ENCODE measurements around the gene ATRIP.

ATRIP gene

DNA sequence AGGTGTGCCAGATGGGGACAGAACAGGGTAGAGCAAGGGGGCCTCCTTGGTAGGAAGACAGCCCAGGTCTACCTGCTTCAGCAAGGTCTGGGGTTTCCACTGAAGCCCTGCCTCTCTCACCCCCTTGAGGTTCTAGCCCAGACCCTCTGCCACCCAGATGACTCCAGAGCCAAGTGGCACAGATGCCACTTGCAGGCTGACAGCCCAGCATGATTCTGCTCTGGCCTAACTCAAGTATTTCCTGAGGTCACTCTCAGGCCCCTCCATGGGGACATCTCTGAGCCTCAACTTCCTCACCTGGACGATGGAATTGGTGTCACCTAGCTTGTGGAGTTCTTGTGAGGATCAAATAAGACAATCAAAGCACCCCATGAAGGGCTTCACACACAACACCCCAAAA, 40.6 kb upstream of the ATRIP start:
- Mint-ChIP-seq H3K9me3 (no peaks in the 10 kb centered on the region), H3K36me3 (ENCODE audit: low read depth) (no peaks in the 10 kb centered on the region), H3K27ac (no peak overlapping the region), H3K4me3 (no peak overlapping the region), H3K4me1 (ENCODE audit: low read depth) (no peaks in the 10 kb centered on the region), H3K27me3 (ENCODE audit: low read depth) (no peaks in the 10 kb centered on the region)
- no peak for DNase-seq (ENCODE audit: low spot score)

DNA sequence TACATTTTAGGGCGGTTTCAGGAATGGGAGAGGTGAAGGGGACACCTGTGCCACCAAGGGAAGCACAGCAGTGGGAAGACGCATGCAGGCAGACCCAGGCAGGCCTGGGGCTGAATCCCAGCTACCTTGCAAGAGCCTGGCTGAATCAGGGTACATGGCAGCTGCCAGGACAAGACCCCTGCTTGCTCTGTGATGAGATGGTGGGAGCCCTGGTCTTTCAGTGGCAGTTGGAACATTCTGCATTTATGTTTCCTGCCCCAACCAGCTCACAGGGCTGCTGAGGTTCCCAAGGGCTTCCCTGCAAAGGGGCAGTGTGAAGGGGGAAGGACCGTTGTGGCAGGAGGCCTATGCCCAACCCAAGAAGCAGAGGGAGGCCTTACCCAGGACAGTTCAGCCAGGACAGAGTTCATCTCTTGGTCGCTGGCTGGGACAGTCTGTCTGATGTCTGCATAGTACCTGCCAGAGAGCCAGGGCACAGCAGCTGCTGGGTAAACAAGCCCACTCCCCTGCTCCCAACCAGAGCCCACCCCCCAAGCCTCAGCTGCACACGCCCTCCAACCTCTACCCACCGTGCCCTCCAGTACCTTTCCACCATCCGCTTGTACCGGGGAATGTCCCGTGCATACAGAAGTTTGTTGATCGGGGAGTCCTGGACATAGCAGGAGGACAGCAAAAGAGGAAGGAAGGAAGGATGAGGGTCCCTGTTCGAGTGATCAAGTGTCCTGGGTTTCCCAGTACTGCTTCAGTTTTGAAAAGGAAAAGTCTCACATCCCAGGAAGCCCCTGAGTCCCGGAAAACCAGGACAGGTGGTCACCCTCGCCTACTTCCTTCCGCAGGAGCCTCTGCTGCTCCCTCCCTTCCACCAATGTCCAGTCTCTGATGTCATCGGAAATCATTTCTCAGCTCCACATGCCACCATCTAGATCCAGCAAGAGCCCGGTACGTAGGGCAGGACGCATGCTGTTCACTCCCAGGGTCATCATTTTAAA, 39.8 kb upstream of the ATRIP start:
- H3K9me3 Mint-ChIP-seq = no peaks in the 10 kb centered on the region
- no peak overlapping the region for H3K4me3 Mint-ChIP-seq
- no peak overlapping the region for H3K27ac Mint-ChIP-seq
- H3K36me3 Mint-ChIP-seq (ENCODE audit: low read depth) = no peaks in the 10 kb centered on the region
- H3K4me1 Mint-ChIP-seq (ENCODE audit: low read depth) = no peaks in the 10 kb centered on the region
- no peak for DNase-seq (ENCODE audit: low spot score)
- H3K27me3 Mint-ChIP-seq (ENCODE audit: low read depth) = no peaks in the 10 kb centered on the region

- H3K4me3 Mint-ChIP-seq = no peak overlapping the region
- H3K27ac Mint-ChIP-seq = no peak overlapping the region
- no peaks in the 10 kb centered on the region for H3K4me1 Mint-ChIP-seq (ENCODE audit: low read depth)
- H3K36me3 Mint-ChIP-seq (ENCODE audit: low read depth) = no peaks in the 10 kb centered on the region
- H3K27me3 Mint-ChIP-seq (ENCODE audit: low read depth) = no peaks in the 10 kb centered on the region
- H3K9me3 Mint-ChIP-seq = no peaks in the 10 kb centered on the region
- DNase-seq (ENCODE audit: low spot score) = no peak
Measured at GRCh38 chr3:48407542-48408099, 38.9 kb upstream of the ATRIP start.

GRCh38 chr3:48408823-48409281, 37.7 kb upstream of the ATRIP start:
- H3K27me3 Mint-ChIP-seq (ENCODE audit: low read depth) = no peaks in the 10 kb centered on the region
- H3K9me3 Mint-ChIP-seq = no peaks in the 10 kb centered on the region
- H3K4me3 Mint-ChIP-seq = no peak overlapping the region
- DNase-seq (ENCODE audit: low spot score) = no peak
- no peaks in the 10 kb centered on the region for H3K36me3 Mint-ChIP-seq (ENCODE audit: low read depth)
- H3K27ac Mint-ChIP-seq = no peak overlapping the region
- no peaks in the 10 kb centered on the region for H3K4me1 Mint-ChIP-seq (ENCODE audit: low read depth)

- no peaks in the 10 kb centered on the region for H3K36me3 Mint-ChIP-seq (ENCODE audit: low read depth)
- H3K27me3 Mint-ChIP-seq (ENCODE audit: low read depth) = no peaks in the 10 kb centered on the region
- no peak overlapping the region for H3K4me3 Mint-ChIP-seq
- DNase-seq (ENCODE audit: low spot score) = no peak
- no peaks in the 10 kb centered on the region for H3K9me3 Mint-ChIP-seq
- H3K27ac Mint-ChIP-seq = no peak overlapping the region
- no peaks in the 10 kb centered on the region for H3K4me1 Mint-ChIP-seq (ENCODE audit: low read depth)
Measured at GRCh38 chr3:48409291-48410201, 37.0 kb upstream of the ATRIP start.

GRCh38 chr3:48410205-48411040, 36.1 kb upstream of the ATRIP start:
- H3K36me3 Mint-ChIP-seq (ENCODE audit: low read depth) = no peaks in the 10 kb centered on the region
- H3K27ac Mint-ChIP-seq = no peak overlapping the region
- no peak overlapping the region for H3K4me3 Mint-ChIP-seq
- no peak for DNase-seq (ENCODE audit: low spot score)
- no peaks in the 10 kb centered on the region for H3K27me3 Mint-ChIP-seq (ENCODE audit: low read depth)
- no peaks in the 10 kb centered on the region for H3K9me3 Mint-ChIP-seq
- no peaks in the 10 kb centered on the region for H3K4me1 Mint-ChIP-seq (ENCODE audit: low read depth)

GRCh38 chr3:48411041-48411588, 35.4 kb upstream of the ATRIP start:
- no peaks in the 10 kb centered on the region for H3K27me3 Mint-ChIP-seq (ENCODE audit: low read depth)
- no peaks in the 10 kb centered on the region for H3K36me3 Mint-ChIP-seq (ENCODE audit: low read depth)
- no peaks in the 10 kb centered on the region for H3K9me3 Mint-ChIP-seq
- no peaks in the 10 kb centered on the region for H3K4me1 Mint-ChIP-seq (ENCODE audit: low read depth)
- no peak overlapping the region for H3K4me3 Mint-ChIP-seq
- H3K27ac Mint-ChIP-seq = no peak overlapping the region
- no peak for DNase-seq (ENCODE audit: low spot score)

DNA sequence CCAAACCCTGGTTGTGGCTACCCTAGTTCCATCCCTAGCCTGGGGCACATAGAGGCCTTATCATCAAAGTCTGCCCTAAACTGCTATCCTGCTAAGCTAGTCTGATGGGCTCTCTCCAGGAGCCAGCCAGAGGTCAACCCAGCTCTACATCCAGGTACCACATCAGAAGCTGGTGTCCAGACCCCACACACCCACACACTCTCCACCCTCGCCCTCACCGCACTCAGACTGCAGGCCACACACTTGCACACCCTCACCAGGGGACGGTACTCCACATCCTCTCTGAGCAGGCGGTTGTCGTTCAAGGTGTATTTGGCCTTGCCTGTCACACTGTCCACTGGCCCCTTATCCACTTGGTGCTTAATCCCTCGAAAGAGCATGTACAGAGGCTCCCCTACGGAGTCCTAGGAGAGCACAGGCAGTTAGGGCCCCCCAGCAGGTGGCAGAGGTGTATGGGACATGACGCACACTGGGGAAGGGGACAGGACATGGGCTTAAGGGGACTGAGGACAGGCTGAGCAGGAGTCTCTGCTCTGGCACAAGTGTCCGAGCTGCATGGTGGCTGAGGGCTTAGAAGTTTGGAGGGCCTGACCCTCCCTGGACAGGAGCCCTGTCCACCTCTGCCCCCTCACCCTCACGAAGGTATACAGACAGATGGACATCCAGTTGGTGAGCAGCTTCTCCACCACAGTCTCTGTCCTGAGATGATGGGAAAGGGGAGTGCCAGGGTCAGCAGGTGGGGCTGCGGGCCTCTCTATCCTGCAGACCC, 34.7 kb upstream of the ATRIP start:
- DNase-seq (ENCODE audit: low spot score) = no peak
- no peak overlapping the region for H3K4me3 Mint-ChIP-seq
- H3K36me3 Mint-ChIP-seq (ENCODE audit: low read depth) = no peaks in the 10 kb centered on the region
- no peaks in the 10 kb centered on the region for H3K4me1 Mint-ChIP-seq (ENCODE audit: low read depth)
- no peaks in the 10 kb centered on the region for H3K9me3 Mint-ChIP-seq
- H3K27me3 Mint-ChIP-seq (ENCODE audit: low read depth) = no peaks in the 10 kb centered on the region
- no peak overlapping the region for H3K27ac Mint-ChIP-seq

GRCh38 chr3:48412375-48413001, 34.0 kb upstream of the ATRIP start:
- H3K27me3 Mint-ChIP-seq (ENCODE audit: low read depth) = no peaks in the 10 kb centered on the region
- H3K4me1 Mint-ChIP-seq (ENCODE audit: low read depth) = no peaks in the 10 kb centered on the region
- no peak overlapping the region for H3K27ac Mint-ChIP-seq
- no peak overlapping the region for H3K4me3 Mint-ChIP-seq
- H3K9me3 Mint-ChIP-seq = no peaks in the 10 kb centered on the region
- no peaks in the 10 kb centered on the region for H3K36me3 Mint-ChIP-seq (ENCODE audit: low read depth)
- no peak for DNase-seq (ENCODE audit: low spot score)

GRCh38 chr3:48413086-48413485, 33.5 kb upstream of the ATRIP start:
- Mint-ChIP-seq H3K27me3 (ENCODE audit: low read depth) (no peaks in the 10 kb centered on the region), H3K4me3 (no peak overlapping the region), H3K36me3 (ENCODE audit: low read depth) (no peaks in the 10 kb centered on the region), H3K9me3 (no peaks in the 10 kb centered on the region), H3K4me1 (ENCODE audit: low read depth) (no peaks in the 10 kb centered on the region), H3K27ac (no peak overlapping the region)
- no peak for DNase-seq (ENCODE audit: low spot score)

DNA sequence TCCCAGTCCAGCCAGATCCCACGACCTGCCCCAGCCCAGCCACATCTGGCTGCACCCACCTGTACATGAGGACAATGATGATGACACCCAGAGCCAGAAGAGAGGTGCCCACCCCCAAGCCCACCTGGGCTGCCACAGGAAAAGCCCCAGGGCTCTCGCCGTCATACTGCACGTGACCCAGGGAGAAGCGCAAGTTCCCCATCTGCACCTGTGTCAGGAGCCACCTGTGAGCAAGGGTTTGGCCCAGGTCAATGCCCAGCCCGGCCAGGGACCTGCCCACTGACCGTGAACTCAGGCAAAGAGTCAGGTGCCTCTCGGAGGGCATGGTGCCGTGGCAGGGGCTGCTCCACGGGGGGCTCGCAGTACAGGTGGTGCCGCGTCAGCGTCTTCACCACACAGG, 32.9 kb upstream of the ATRIP start:
- no peaks in the 10 kb centered on the region for H3K9me3 Mint-ChIP-seq
- H3K36me3 Mint-ChIP-seq (ENCODE audit: low read depth) = no peaks in the 10 kb centered on the region
- no peak for DNase-seq (ENCODE audit: low spot score)
- H3K4me1 Mint-ChIP-seq (ENCODE audit: low read depth) = no peaks in the 10 kb centered on the region
- no peak overlapping the region for H3K27ac Mint-ChIP-seq
- H3K4me3 Mint-ChIP-seq = no peak overlapping the region
- H3K27me3 Mint-ChIP-seq (ENCODE audit: low read depth) = no peaks in the 10 kb centered on the region

Data from T-helper 2 cell treated with Interferon-gamma antibody and Interleukin-4, amounts not matched to agents 5 μg/mL and 100 μg/mL, for 36 hours (primary cell).